Upper lobe of left lung (tissue), 6 donors: ENCODE data around the gene BGN. TPM values are rescaled to one million over a fixed set of nuclear protein-coding genes. Genes with fewer than 3 reads are reported as not detected.

Experiments used
- ATAC-seq, 2 donors: fragments of 200-7000 bp; cut with Tn5 transposase; one replicate each; pipeline ENCODE4 v1.9.1; 2022; ENCODE audit warnings: mild to moderate bottlenecking in 2 of 2, moderate library complexity in 2 of 2; ENCODE audit not compliant: low FRiP score in 2 of 2
- DNase-seq, 2 donors: peaks; one replicate each; pipeline ENCODE4 v3.0.0-alpha.2; 2019 to 2020
- H3K27ac ChIP-seq, 4 donors: fragments of 200-600 bp; sonication (generic); one replicate each; pipeline ENCODE4 v1.5.1; 2016 to 2019
- H3K27me3 ChIP-seq, 4 donors: fragments of 200-600 bp; sonication (generic); one replicate each; pipeline ENCODE4 v1.5.1; 2017 to 2019
- H3K36me3 ChIP-seq, 4 donors: fragments of 200-600 bp; sonication (generic); one replicate each; pipeline ENCODE4 v1.5.1; 2016 to 2019
- H3K4me1 ChIP-seq, 4 donors: fragments of 200-600 bp; sonication (generic); one replicate each; pipeline ENCODE4 v1.5.1; 2018 to 2019
- H3K4me3 ChIP-seq, 4 donors: fragments of 200-600 bp; sonication (generic); one replicate each; pipeline ENCODE4 v1.5.1; 2017 to 2019; ENCODE audit warnings: mild to moderate bottlenecking in 2 of 4, moderate library complexity in 1 of 4
- H3K9me3 ChIP-seq, 4 donors: fragments of 200-600 bp; sonication (generic); one replicate each; pipeline ENCODE4 v1.5.1; 2018 to 2019
- CTCF ChIP-seq, 6 experiments: fragments of 450-650 bp in 4 of 6; fragments of 200-600 bp in 2 of 6; sonication (generic) in 2 of 6; IDR thresholded peaks; one replicate each; pipeline ENCODE4 v1.5.1; 2016 to 2019; ENCODE audit warnings: antibody characterized with exemption in 6 of 6
- EP300 ChIP-seq, 4 donors: sonication (generic); formaldehyde crosslinking; IDR thresholded peaks; one replicate each; pipeline ENCODE4 v1.5.1; 2017; ENCODE audit warnings: antibody characterized with exemption in 4 of 4, control low read depth in 2 of 4
- POLR2A ChIP-seq, 4 donors: fragments of 450-650 bp; IDR thresholded peaks; one replicate each; pipeline ENCODE4 v1.5.1; 2016 to 2017; ENCODE audit warnings: antibody characterized with exemption in 4 of 4, mild to moderate bottlenecking in 2 of 4
- POLR2AphosphoS5 ChIP-seq, 2 donors: sonication (generic); formaldehyde crosslinking; IDR thresholded peaks; one replicate each; pipeline ENCODE4 v1.5.1; 2017; ENCODE audit warnings: antibody characterized with exemption in 2 of 2
- WGBS, 2 donors: methylation state at CpG; one replicate each; pipeline ENCODE4 v1.1.5; 2017 to 2018; 5-methylcytosine and 5-hydroxymethylcytosine counted together
- total RNA-seq, 6 donors: library from RNA; depleted of rRNA in 4 of 6; stranded (reverse); fragments of >200 nt in 4 of 6; gene quantifications; one replicate each; pipeline versions ENCODE4 v1.1.0 to v1.2.1, GENCODE V29; 2016 to 2021
- donor health status: DM: no; HTN: no; CAD: no; lungs with moderate emphysema.
- donor health status: DM: no; HTN: yes; CAD: no; lungs with severe emphysema.

Gene BGN
- total RNA-seq, 6 donors from 2014 or later = 13.0 to 251 (median 86.3) TPM

- H3K36me3 ChIP-seq = no peaks in the 10 kb centered on the region
- TF ChIP-seq CTCF (IDR thresholded peaks at IDR 0.05) = no peak
- TF ChIP-seq POLR2A (IDR thresholded peaks at IDR 0.05) = no peak
- TF ChIP-seq POLR2AphosphoS5 (IDR thresholded peaks at IDR 0.05) = no peak
- TF ChIP-seq EP300 (IDR thresholded peaks at IDR 0.05) = no peak
- no peaks in the 10 kb centered on the region for H3K27me3 ChIP-seq
- 57% methylated on average over 11 of the region's 11 CpGs; no CpG with 5 or more reads in 1 of the 2 donors for WGBS, 2 donors
- ATAC-seq (no peak), DNase-seq (peak in 1 of 2 donors; percentile 22)
- H3K9me3 ChIP-seq = no peaks in the 10 kb centered on the region
- H3K27ac ChIP-seq = peak overlapping the region in 2 of 4 donors; percentile 53 to 71
- H3K4me1 ChIP-seq = peaks cover 15 to 44% (median 20%) of the 10 kb centered on the region in 4 donors
- no peak overlapping the region for H3K4me3 ChIP-seq
Measured at GRCh38 chrX:153491918-153492317, 2.9 kb upstream of the BGN start.

- no peak for DNase-seq
- H3K4me1 ChIP-seq = peaks cover 14 to 40% (median 20%) of the 10 kb centered on the region in 4 donors
Measured at GRCh38 chrX:153492543-153492942, 2.2 kb upstream of the BGN start.

GRCh38 chrX:153493085-153493484 is 1.7 kb upstream of the BGN start:
- ATAC-seq (no peak), DNase-seq (no peak)
- no peaks in the 10 kb centered on the region for H3K36me3 ChIP-seq
- no peak overlapping the region for H3K4me3 ChIP-seq
- no peaks in the 10 kb centered on the region for H3K9me3 ChIP-seq
- peaks cover 9 to 35% (median 18%) of the 10 kb centered on the region in 4 donors for H3K4me1 ChIP-seq
- 81 to 100% methylated on average over 4 to 11 of the region's 11 CpGs for WGBS, 2 donors
- no peak overlapping the region for H3K27ac ChIP-seq
- no peaks in the 10 kb centered on the region for H3K27me3 ChIP-seq
- TF ChIP-seq CTCF (IDR thresholded peaks at IDR 0.05) = no peak
- no peak for TF ChIP-seq POLR2AphosphoS5 (IDR thresholded peaks at IDR 0.05)

More at GRCh38 chrX:153492543-153492942, 2.2 kb upstream of the BGN start:
- ATAC-seq = no peak
- Histone ChIP-seq H3K4me3 (no peak overlapping the region), H3K27me3 (no peaks in the 10 kb centered on the region), H3K27ac (peak overlapping the region in 1 of 4 donors; percentile 53), H3K36me3 (no peaks in the 10 kb centered on the region), H3K9me3 (no peaks in the 10 kb centered on the region)
- TF ChIP-seq CTCF (IDR thresholded peaks at IDR 0.05) (no peak), EP300 (IDR thresholded peaks at IDR 0.05) (no peak), POLR2A (IDR thresholded peaks at IDR 0.05) (no peak), POLR2AphosphoS5 (IDR thresholded peaks at IDR 0.05) (no peak)
- WGBS, 2 donors = 54 to 76% methylated on average over 6 to 12 of the region's 12 CpGs

- peak overlapping the region in 3 of 4 donors; percentile 39 to 80 (median 64) for H3K27ac ChIP-seq
- no peaks in the 10 kb centered on the region for H3K9me3 ChIP-seq
- no peaks in the 10 kb centered on the region for H3K27me3 ChIP-seq
- H3K4me3 ChIP-seq = no peak overlapping the region
- no peaks in the 10 kb centered on the region for H3K36me3 ChIP-seq
- 68 to 74% methylated on average over 7 to 12 of the region's 12 CpGs for WGBS, 2 donors
- DNase-seq (no peak), ATAC-seq (peak in 1 of 2 donors; percentile 43)
- TF ChIP-seq CTCF (IDR thresholded peaks at IDR 0.05) (no peak), EP300 (IDR thresholded peaks at IDR 0.05) (no peak), POLR2AphosphoS5 (IDR thresholded peaks at IDR 0.05) (no peak), POLR2A (IDR thresholded peaks at IDR 0.05) (no peak)
- peaks cover 0 to 25% (median 9%) of the 10 kb centered on the region in 4 donors for H3K4me1 ChIP-seq
Measured at GRCh38 chrX:153494061-153494460, 719 bp upstream of the BGN start.

- 15 to 70% methylated on average over 4 to 17 of the region's 17 CpGs for WGBS, 2 donors
- peak overlapping the region in 3 of 4 donors; percentile 64 to 80 (median 77) for H3K27ac ChIP-seq
- peaks cover 0 to 22% (median 9%) of the 10 kb centered on the region in 4 donors for H3K4me1 ChIP-seq
- H3K4me3 ChIP-seq = peak overlapping the region in 3 of 4 donors; percentile 26 to 40 (median 40)
- TF ChIP-seq EP300 (IDR thresholded peaks at IDR 0.05) (no peak), POLR2AphosphoS5 (IDR thresholded peaks at IDR 0.05) (peak in 1 of 2 donors; percentile 19)
- H3K36me3 ChIP-seq = no peaks in the 10 kb centered on the region
- ATAC-seq (peak in 1 of 2 donors; percentile 55), DNase-seq (peak in 1 of 2 donors; percentile 53)
- H3K9me3 ChIP-seq = no peaks in the 10 kb centered on the region
- no peaks in the 10 kb centered on the region for H3K27me3 ChIP-seq
Measured at GRCh38 chrX:153495362-153495751, 577 bp downstream of the BGN start.
